IMR-90 (cell line): ENCODE data around the gene HHATL. TPM values are rescaled to one million over a fixed set of nuclear protein-coding genes. Genes with fewer than 3 reads are reported as not detected.

Experiments
- ATAC-seq: fragments of 200-7000 bp; cut with Tn5 transposase; 2 replicates; pipeline ENCODE4 v1.9.1; 2020; ENCODE audit warnings: low read depth, mild to moderate bottlenecking, moderate library complexity
- BruUV-seq: library from RNA; stranded (reverse); fragments of 400-500 nt; replicated peaks from 2 replicates; lab custom pipeline; 2021; lab: Mats Ljungman, UMichigan
- CTCF ChIA-PET: fragments of 300-600 bp; formaldehyde crosslinking; extraction: SDS; loops from one replicate; lab custom pipeline; 2021; ENCODE audit warnings: antibody characterized with exemption; lab: Yijun Ruan, JAX
- POLR2A ChIA-PET: fragments of 300-600 bp; sonication (Branson Sonifier 250); formaldehyde crosslinking; loops from one replicate; lab custom pipeline; 2022; ENCODE audit warnings: antibody characterized with exemption; ENCODE audit not compliant: unreplicated experiment; lab: Charles Lee
- DNase-seq: peaks from one replicate; pipeline ENCODE4 v3.0.0; 2013
- H2AFZ ChIP-seq: replicated peaks from 2 replicates; pipeline ENCODE3; 2013; ENCODE audit warnings: low read length, mild to moderate bottlenecking; ENCODE audit not compliant: poor library complexity
- H2AK5ac ChIP-seq: 2 replicates; pipeline ENCODE4 v1.6.1; 2013; ENCODE audit warnings: low read depth, low read length, inconsistent platforms
- H2AK9ac ChIP-seq: replicated peaks from 2 replicates; pipeline ENCODE3; 2013; ENCODE audit warnings: mild to moderate bottlenecking, low read depth, low read length, moderate library complexity; ENCODE audit not compliant: poor library complexity
- H2BK120ac ChIP-seq: 2 replicates; pipeline ENCODE4 v1.6.1; 2013; ENCODE audit warnings: low read depth, low read length, inconsistent platforms
- H2BK15ac ChIP-seq: 3 replicates; pipeline ENCODE4 v1.6.1; 2013; ENCODE audit warnings: low read depth, low read length, inconsistent platforms
- H2BK20ac ChIP-seq: 2 replicates; pipeline ENCODE4 v1.6.1; 2013; ENCODE audit warnings: low read depth, mild to moderate bottlenecking, inconsistent platforms, low read length, moderate library complexity
- H2BK5ac ChIP-seq: 2 replicates; pipeline ENCODE4 v1.6.1; 2013; ENCODE audit warnings: mild to moderate bottlenecking, low read depth, low read length, inconsistent platforms; ENCODE audit not compliant: poor library complexity, severe bottlenecking
- H3K14ac ChIP-seq: replicated peaks from 2 replicates; pipeline ENCODE4 v1.6.1; 2013; ENCODE audit warnings: low read depth, low read length, inconsistent platforms
- H3K18ac ChIP-seq: 2 replicates; pipeline ENCODE4 v1.6.1; 2013; ENCODE audit warnings: low read depth, low read length, control low read depth
- H3K23ac ChIP-seq: 2 replicates; pipeline ENCODE4 v1.6.1; 2013; ENCODE audit warnings: low read depth, low read length, inconsistent platforms
- H3K27ac ChIP-seq: 2 replicates; pipeline ENCODE4 v1.5.1; 2013; ENCODE audit warnings: mild to moderate bottlenecking, control low read depth, low read length; ENCODE audit not compliant: insufficient read depth
- H3K27me3 ChIP-seq: 2 replicates; pipeline ENCODE4 v1.6.1; 2013; ENCODE audit warnings: low read length; ENCODE audit not compliant: control insufficient read depth, insufficient read depth
- H3K36me3 ChIP-seq: 2 replicates; pipeline ENCODE4 v1.6.1; 2013; ENCODE audit warnings: low read length, mixed read lengths; ENCODE audit not compliant: control insufficient read depth, insufficient read depth
- H3K4ac ChIP-seq: 2 replicates; pipeline ENCODE4 v1.6.1; 2013; ENCODE audit warnings: low read depth, low read length, inconsistent platforms
- H3K4me1 ChIP-seq: 2 replicates; pipeline ENCODE4 v1.6.1; 2013; ENCODE audit warnings: low read length, mixed read lengths; ENCODE audit not compliant: control insufficient read depth, insufficient read depth
- H3K4me2 ChIP-seq: 2 replicates; pipeline ENCODE4 v1.6.1; 2013; ENCODE audit warnings: low read depth, mild to moderate bottlenecking, control low read depth, low read length, moderate library complexity
- H3K4me3 ChIP-seq: 2 replicates; pipeline ENCODE4 v1.5.1; 2013; ENCODE audit warnings: low read depth, mild to moderate bottlenecking, control low read depth, low read length, moderate library complexity; ENCODE audit not compliant: insufficient read depth
- H3K56ac ChIP-seq: 2 replicates; pipeline ENCODE4 v1.6.1; 2013; ENCODE audit warnings: low read length, inconsistent platforms; ENCODE audit not compliant: insufficient read depth; ENCODE audit errors: extremely low read depth
- H3K79me1 ChIP-seq, 2 experiments: 2 replicates each; pipeline ENCODE4 v1.6.1; 2013; ENCODE audit warnings: low read length in 2 of 2, inconsistent platforms in 1 of 2, low read depth in 1 of 2
- H3K9ac ChIP-seq: 2 replicates; pipeline ENCODE4 v1.6.1; 2013; ENCODE audit warnings: low read depth, low read length, control low read depth
- H3K9me1 ChIP-seq: 2 replicates; pipeline ENCODE4 v1.6.1; 2013; ENCODE audit warnings: low read length, inconsistent platforms; ENCODE audit not compliant: insufficient read depth
- H3K9me3 ChIP-seq: 2 replicates; pipeline ENCODE4 v1.6.1; 2013; ENCODE audit warnings: low read length; ENCODE audit not compliant: control insufficient read depth, insufficient read depth
- H4K20me1 ChIP-seq: 2 replicates; pipeline ENCODE4 v1.6.1; 2013; ENCODE audit warnings: low read length, inconsistent platforms; ENCODE audit not compliant: insufficient read depth
- H4K5ac ChIP-seq: 2 replicates; pipeline ENCODE4 v1.6.1; 2013; ENCODE audit warnings: mild to moderate bottlenecking, low read depth, low read length, control low read depth
- H4K8ac ChIP-seq, 2 experiments: 2 replicates each; pipeline ENCODE4 v1.6.1; 2013; ENCODE audit warnings: low read depth in 2 of 2, low read length in 2 of 2, control low read depth in 1 of 2, inconsistent platforms in 1 of 2
- H4K91ac ChIP-seq: 2 replicates; pipeline ENCODE4 v1.6.1; 2013; ENCODE audit warnings: low read depth, low read length, inconsistent platforms; ENCODE audit not compliant: insufficient read depth
- CEBPB ChIP-seq: IDR thresholded peaks from 2 replicates; pipeline ENCODE4 v1.6.1; 2012; ENCODE audit warnings: low read depth, low read length, improper control_type of control experiment
- ELK1 ChIP-seq: fragments of 150-350 bp; IDR thresholded peaks from 2 replicates; pipeline ENCODE4 v1.6.1; 2016; ENCODE audit warnings: low read depth, mild to moderate bottlenecking, low read length, moderate library complexity, borderline replicate concordance
- MAFK ChIP-seq: IDR thresholded peaks from 2 replicates; pipeline ENCODE4 v1.6.1; 2012; ENCODE audit warnings: low read depth, low read length, improper control_type of control experiment
- MXI1 ChIP-seq: IDR thresholded peaks from 2 replicates; pipeline ENCODE4 v1.6.1; 2012; ENCODE audit warnings: low read depth, mild to moderate bottlenecking, low read length, moderate library complexity, borderline replicate concordance
- NFE2L2 ChIP-seq: fragments of 150-350 bp; IDR thresholded peaks from 2 replicates; pipeline ENCODE4 v1.6.1; 2016; ENCODE audit warnings: low read depth, mild to moderate bottlenecking, low read length
- POLR2A ChIP-seq: IDR thresholded peaks from 2 replicates; pipeline ENCODE4 v1.6.1; 2012; ENCODE audit warnings: mild to moderate bottlenecking, low read depth, low read length
- RCOR1 ChIP-seq: IDR thresholded peaks from 2 replicates; pipeline ENCODE4 v1.6.1; 2012; ENCODE audit warnings: mild to moderate bottlenecking, low read length, improper control_type of control experiment; ENCODE audit not compliant: insufficient replicate concordance
- WGBS, 2 experiments: methylation state at CpG; one replicate each; pipeline versions ENCODE4 v1.1.5 to v1.1.7; 2013; ENCODE audit warnings: missing lambda C conversion rate in 2 of 2; ENCODE audit not compliant: insufficient read length in 1 of 2; ENCODE audit errors: extremely low coverage in 2 of 2; 5-methylcytosine and 5-hydroxymethylcytosine counted together
- dilution Hi-C: fragments of 300-500 bp; cut with HindIII; formaldehyde crosslinking; loops from one replicate; pipeline ENCODE4 v1.14.3; 2018; ENCODE audit warnings: low sequenced_read_pairs; ENCODE audit not compliant: unreplicated experiment
- in situ Hi-C: fragments of 300-500 bp; cut with MboI; formaldehyde crosslinking; loops from 3 replicates; pipeline ENCODE4 v1.14.3; 2019; ENCODE audit warnings: low sequenced_read_pairs, inconsistent platforms, mixed read lengths
- intact Hi-C: fragments of 100-400 bp; cut with micrococcal nuclease; formaldehyde crosslinking; loops from 2 replicates; pipeline ENCODE4 v1.10.0; 2022
- polyA plus RNA-seq, 3 experiments: library from polyadenylated mRNA; depleted of rRNA; stranded (reverse); fragments of >200 nt; gene quantifications; 2 replicates each; pipeline ENCODE4 v1.2.3, GENCODE V29; 2012; ENCODE audit warnings: low replicate concordance in 1 of 3
- total RNA-seq: library from RNA; depleted of rRNA; stranded (reverse); fragments of >200 nt; gene quantifications from 2 replicates; pipeline ENCODE4 v1.2.3, GENCODE V29; 2012

Gene HHATL
- total and polyA plus RNA-seq, 2 of the 4 experiments (the other 2 are of a cell fraction) = not detected

GRCh38 chr3:42691816-42692666 is 10.6 kb downstream of the HHATL start:
- Histone ChIP-seq H2BK120ac (no peak overlapping the region), H3K27me3 (peaks cover 83% of the 10 kb centered on the region), H3K9me3 (no peaks in the 10 kb centered on the region), H3K14ac (no peak overlapping the region), H2AK5ac (no peak overlapping the region), H3K9me1 (no peaks in the 10 kb centered on the region), H3K9ac (no peak overlapping the region), H2AFZ (peak overlapping the region; percentile 30), H3K27ac (no peak overlapping the region), H2BK20ac (no peak overlapping the region), H2BK5ac (no peak overlapping the region), H2BK15ac (no peak overlapping the region), H4K20me1 (no peaks in the 10 kb centered on the region), H3K4me1 (no peaks in the 10 kb centered on the region), H3K18ac (no peak overlapping the region), H2AK9ac (no peak overlapping the region), H4K5ac (no peak overlapping the region), H4K91ac (no peak overlapping the region), H3K56ac (no peak overlapping the region), H3K4ac (no peak overlapping the region), H4K8ac (no peak overlapping the region), H3K23ac (no peak overlapping the region), H3K79me1 (no peaks in the 10 kb centered on the region), H3K36me3 (no peaks in the 10 kb centered on the region), H3K4me3 (no peak overlapping the region), H3K4me2 (no peak overlapping the region)
- dilution Hi-C loops (no loop called here), in situ Hi-C loops (no loop called here), intact Hi-C loops (no loop called here)
- WGBS, 2 experiments = 60% methylated on average over 4 of the region's 13 CpGs; no CpG with 5 or more reads in 1 of the 2 experiments
- CTCF ChIA-PET = no interaction called here
- no peak for TF ChIP-seq ELK1
- no peak for TF ChIP-seq RCOR1
- no peak for TF ChIP-seq CEBPB
- no peak for TF ChIP-seq NFE2L2
- no peak for TF ChIP-seq POLR2A
- no peak for TF ChIP-seq MAFK
- no peak for TF ChIP-seq MXI1
- BruUV-seq = no TSS peak
- POLR2A ChIA-PET = no interaction called here
- no peak for DNase-seq
- no peak for ATAC-seq
